Central memory CD4-positive, alpha-beta T cell (primary cell): ENCODE data around the gene COL7A1.

ENCODE experiments used
- DNase-seq: peaks from one replicate; pipeline ENCODE4 v3.0.0; 2022
- total RNA-seq, 3 experiments: gene quantifications; one replicate each; lab custom pipeline; 2026; lab: John Stamatoyannopoulos, UW

COL7A1 gene
- 0.25 to 1.4 (median 1.2) reads per million in 3 experiments for total RNA-seq

- DNase-seq: no peak
Measured at GRCh38 chr3:48595075-48595525, at the start of gene COL7A1. Gene COL7A1, minus strand, starts transcription at chr3:48595329. Its CDS starts 170 bp downstream, at chr3:48595159.

DNA sequence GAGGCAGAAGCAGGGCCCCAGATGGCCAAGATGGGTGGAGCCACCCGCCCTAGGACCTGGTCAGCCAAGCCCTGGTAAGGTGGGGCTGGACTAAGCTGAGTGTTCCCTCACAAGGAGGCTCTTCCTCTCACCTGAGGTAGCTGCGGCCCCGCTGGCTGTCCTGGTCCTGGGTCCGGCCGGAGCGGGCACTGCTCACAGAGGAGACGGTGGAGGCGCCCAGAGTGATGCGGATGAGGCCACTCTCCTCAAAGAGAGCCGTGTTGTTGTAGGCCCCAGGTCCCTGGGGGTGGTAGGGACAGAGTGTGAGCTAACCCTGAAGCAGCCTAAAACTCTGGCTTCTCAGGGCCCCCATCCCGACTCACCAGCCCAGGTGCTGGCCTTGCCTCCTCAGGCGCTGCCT, 47.5 kb upstream of the COL7A1 start:
- DNase-seq: no peak

DNA sequence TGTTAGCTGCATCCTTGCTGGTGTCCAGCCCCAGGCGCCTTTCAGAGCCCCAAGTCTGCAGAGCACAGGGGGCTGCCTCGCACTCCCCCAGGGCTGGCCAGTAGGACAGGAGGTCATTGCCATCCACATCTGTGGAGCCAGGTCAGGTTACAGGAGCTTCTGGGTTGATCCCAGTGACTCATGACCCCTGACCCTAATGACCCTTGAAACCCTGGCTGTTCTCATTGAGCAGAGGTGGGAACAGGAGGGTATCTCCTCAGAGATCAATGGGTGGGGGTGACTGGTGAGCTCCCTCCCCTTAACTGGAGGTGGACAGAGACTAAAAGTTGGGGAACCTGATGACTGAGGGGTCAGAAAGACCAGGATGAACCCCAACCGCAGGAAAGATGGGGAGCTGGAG, 46.3 kb upstream of the COL7A1 start:
- no peak for DNase-seq

DNA sequence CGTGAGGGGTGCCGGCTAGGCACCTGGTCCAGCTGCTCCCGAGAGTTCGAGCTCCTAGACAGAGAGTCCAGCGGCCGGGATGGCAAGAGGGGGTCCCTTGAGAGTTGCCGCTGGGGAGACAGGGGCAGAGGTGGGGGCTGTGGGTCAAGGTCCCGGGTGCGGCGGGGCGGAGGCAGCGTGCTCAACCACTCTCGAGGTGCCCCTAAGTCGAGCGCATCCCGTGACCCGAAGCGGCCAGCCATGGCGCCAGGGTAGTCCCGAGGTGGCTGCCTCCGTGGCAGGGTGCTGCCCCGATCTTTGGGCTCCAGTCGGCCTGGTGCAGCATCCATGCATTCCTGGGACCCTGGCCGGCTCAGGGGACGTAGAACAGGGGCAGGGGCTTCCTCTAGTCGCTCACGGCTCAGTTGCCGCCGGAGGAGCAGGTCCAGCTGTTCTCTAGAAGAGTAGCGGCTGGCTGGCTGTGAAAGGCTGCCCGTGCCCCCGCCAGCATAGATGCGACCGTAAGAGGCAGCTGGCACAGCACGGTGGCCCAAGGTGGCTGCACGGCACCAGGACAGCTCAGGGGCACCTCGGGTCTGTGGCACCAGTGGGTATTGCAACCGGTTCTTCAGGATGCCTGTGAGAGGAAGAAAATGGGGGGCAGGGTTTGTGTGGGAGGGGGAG, 44.9 kb upstream of the COL7A1 start:
- no peak for DNase-seq

- DNase-seq: no peak
Measured at GRCh38 chr3:48637305-48637704, 42.2 kb upstream of the COL7A1 start.

DNA sequence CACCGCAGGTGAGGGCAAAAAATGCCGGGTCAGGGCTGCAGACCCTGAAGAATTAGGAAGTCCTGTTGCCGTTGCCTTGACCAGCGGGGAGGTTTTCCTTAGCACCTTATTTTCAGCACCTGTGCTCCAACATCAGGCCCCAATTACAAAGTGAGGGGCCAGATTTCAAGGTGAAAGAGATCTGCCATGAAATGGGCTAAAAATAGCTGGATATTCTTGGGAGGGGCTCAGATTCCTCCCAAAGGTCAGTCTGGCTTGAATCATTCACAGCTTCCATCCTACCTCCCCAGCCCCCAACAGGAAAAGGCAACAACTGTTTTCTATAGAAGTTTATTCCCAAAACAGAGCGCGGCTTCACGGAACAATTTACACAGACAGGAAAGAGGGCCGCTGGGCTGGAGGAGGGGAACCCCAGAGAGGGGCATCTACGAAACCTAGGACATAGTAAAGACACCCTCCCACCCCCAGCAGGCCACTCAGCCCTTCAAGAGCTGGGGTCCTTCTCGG, 41.1 kb upstream of the COL7A1 start:
- DNase-seq: no peak

DNA sequence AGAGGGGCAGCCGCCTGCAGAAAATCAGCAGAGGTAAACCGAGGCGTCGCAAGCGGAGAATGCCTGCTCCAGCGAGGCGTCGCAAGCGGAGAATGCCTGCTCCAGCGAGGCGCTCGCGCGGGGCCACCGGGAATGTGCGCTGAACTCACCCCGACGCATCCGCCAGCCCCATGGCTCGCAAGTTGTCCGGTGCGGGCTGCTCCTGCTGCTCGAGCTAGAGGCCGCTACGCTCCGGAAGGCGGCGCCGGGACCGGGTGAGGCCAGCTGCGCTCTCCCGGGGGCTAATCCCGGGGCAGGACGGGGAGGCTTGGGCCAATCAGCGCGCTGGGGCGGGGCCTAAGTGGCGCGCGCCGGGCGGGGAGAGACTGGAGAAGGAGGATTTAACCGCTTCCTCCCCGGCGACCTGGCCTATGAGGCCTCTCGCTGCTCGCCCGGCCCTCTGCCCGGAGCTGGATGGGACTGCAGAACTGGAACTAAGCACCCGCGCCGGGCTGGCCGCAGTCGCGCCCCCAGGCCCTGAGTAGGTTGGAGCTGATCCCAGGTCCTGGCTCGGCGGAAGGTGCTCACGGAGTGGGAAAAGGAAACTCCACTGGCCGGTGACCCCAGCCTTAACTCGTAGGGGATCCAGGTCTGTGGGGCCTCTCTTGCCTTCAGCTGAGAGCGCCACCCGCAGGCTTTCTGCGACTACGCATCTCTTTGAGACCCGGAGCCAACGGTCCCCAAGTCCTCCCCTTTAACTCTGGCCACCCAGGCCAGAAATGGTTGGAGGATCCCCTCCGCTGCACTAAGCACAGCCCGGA, 40.3 kb upstream of the COL7A1 start, which contains the start of gene SLC26A6:
SLC26A6 (minus strand) TSS at position 240 of the 800 bp plus-strand sequence; CDS start at position 172, 68 bp downstream.
- peak; percentile 89 for DNase-seq

DNA sequence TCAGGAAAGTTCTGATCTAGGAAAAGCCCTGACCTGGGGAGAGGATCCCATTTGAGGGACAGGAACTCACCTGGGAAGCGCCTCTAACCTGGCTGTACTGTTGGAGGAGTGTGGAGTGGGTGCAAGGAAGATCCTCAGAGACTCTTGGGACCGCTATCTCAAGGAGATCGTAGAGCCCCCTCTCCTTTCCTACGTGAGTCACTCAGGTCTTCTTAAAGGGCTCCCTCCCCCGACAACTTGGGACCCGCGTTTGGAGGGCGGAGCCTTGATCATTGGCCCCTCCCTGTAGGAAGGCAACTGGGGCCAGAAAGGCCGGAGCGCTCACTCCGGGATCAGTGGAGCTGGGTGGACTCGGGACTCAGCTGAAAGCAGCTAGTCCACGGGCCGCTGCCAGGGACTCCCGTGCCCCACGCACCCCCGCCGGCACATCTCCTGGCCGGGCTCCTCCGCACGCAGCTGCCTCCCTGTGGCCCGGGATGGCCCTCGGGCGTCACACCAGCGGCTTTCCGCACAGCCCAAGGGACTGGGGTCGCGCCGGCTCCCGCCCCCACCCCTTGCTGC, 39.6 kb upstream of the COL7A1 start:
- no peak for DNase-seq

- no peak for DNase-seq
Measured at GRCh38 chr3:48633743-48634142, 38.6 kb upstream of the COL7A1 start.

DNA sequence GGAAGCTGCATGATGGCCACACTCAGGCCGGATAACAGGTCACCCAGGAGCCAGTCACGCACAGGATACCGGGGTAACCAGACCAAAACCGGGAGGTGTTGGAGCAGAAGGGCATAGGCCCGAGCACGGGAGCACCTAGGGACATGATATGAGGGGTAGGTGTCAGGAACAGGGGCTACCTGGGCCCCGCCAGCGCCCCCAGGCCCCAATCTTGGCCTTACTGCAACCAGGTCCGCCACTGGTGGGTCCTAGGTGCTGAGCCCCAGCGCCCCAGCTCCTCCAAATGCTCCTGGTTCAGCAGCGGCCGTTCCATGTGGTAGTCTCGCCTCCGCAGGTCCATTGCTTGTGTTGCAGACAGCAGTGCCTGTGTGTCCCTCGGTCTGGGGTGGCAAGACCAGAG, 38.1 kb upstream of the COL7A1 start:
- DNase-seq: no peak

GRCh38 chr3:48631516-48632448, 36.7 kb upstream of the COL7A1 start:
- no peak for DNase-seq

DNA sequence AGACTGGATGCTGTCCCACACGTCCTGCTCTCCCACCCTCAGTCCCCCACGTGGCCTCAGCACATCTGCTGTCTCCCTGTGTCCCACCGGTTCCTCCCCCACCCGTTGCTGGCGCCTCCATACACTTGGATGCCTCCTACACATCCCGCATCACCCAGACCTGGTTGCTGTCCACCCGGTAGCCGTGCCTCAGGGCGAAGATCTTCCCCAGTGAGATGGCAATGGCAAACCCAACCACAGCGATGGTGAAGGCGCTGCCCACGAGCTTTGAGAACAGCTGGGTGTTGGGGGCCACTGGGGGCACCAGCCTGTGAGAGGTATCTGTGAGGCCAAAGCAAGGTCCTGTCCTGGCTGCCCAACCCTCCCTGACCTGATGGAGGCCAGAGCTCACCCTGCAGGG, 35.7 kb upstream of the COL7A1 start:
- DNase-seq: no peak

DNA sequence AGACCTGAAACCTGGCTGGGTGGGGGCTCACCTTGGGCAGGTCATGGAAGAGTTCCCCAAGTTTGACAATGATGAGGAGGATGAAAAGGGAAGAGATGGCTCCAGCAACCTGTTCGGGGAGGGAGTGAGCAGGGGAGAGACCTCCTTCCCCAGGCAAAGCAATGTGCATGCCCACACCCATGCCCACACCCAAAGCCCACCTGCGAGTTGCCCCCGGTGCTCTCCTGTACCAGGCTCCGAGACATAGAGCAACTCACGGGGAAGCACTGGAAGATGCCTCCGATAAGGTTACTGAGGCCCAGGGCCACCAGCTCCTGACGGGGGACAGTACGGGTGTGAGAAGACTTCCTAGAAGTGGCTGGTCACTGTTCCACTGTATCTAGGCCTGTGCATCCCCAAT, 35.3 kb upstream of the COL7A1 start:
- no peak for DNase-seq

DNA sequence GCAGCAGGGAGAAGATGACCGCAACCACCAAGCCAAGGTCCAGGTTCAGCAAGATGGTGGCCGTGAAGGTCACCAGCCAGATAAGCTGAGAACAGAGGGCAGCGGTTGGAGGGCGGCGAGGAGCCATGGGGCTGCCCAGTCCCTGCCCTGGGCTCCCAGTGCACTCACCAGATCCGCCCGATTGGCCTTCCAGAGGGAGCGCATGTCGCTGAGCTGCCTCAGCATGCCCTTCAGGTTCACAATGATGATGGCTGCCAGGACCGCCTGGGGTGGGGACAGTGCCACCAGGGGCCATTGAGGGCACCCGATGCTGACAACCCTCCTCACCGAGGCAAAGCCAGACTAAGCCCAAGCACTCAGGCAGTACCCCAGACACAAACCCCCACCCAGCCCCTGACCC, 34.8 kb upstream of the COL7A1 start:
- DNase-seq: no peak

DNA sequence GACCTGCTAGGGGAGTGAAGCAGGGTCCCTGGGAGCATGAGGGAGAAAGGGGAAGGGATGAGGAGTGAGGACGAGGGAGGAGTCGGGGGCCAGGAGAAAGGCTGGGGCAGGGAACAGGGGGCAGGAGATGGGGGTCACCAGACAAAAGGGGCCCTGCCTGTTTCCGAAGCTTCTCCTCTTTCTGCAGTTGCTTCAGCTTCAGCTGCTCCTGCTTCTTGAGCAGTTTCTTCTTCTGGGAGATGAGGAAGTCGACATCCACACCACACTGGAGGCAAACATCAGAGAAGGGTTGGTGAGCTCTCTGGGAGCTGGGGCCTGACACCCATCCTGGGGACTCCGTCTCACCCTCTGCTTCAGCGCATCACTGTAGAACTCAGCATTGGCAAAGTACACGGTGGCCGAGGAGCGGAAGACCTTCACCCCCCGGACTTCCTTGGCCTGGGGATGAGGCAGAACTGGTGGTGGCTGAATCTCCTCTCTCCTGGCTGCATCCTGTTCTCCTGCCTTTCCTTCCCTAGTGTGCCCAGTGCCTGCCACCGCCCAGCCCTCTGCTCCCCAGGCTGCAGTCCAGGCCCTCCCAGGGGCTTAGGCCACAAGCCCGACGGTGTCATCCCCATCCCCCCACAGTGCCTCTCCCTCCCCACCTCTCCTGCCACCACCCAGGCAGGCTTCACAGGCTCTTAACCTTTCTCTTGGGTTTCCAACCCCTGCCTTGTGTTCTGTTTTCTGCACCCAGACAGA, 33.3 kb upstream of the COL7A1 start:
- no peak for DNase-seq

GRCh38 chr3:48625600-48625999, 30.5 kb upstream of the COL7A1 start:
- no peak for DNase-seq

- DNase-seq: no peak
Measured at GRCh38 chr3:48624767-48625166, 29.6 kb upstream of the COL7A1 start.

DNA sequence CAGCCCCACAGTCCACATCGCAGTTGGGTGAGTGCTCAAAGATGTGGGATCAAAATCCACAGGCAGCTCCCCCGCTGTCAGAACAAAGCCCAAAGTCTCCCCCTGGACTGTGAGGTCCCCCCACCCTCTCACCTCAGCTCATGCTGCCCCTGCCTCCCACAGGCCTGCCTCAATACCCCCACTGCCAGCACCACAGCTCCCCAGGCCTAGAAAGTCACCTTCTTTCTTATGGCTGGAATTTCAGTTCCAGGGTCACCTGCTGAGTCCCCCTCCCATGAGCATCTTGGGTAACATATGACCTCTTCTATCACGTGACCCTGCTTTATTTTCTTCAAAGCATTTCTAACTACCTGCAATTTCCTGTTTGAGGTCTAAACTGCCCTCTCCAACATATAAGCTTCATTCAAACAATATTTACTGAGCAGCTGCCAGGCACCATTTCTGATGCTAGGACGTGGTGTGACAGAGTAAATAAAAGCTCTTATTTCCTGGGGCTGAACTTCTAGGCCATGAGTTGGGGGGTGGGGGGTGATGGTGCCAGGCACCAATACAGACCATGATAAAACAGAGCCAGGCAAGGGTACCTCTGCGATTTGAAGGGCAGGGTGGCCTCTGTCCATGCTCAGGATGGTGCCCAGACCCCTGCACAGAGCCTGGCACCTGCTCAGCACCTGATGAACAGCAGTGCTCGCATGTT, 28.9 kb upstream of the COL7A1 start:
- DNase-seq: no peak

DNA sequence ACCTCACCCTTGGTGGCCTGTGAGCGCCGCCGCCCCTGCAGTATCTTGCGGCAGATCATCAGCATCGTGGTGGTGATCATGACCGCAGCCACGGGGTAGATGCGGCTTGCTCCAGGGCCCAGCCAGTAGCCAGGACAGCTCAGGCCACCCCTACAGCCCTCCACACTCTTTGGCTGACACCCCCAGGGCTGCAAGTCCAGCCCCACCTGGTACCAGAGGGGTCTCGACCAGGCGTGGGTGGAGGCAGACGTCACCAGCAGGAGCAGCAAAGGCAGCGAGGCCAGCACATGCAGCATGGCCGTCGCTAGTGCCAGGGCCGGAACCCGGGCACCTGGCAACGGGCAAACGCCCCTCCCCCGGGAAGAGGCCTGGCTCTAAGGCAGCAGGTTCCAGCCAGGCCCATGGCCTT, 26.3 kb upstream of the COL7A1 start, which contains the start of gene TMEM89:
TMEM89 (minus strand) TSS at position 309 of the 409 bp plus-strand sequence; CDS start at position 296, 13 bp downstream.
- DNase-seq: no peak
